K562 (cell line): ENCODE measurements around the gene WEE1. TPM values are rescaled to one million over a fixed set of nuclear protein-coding genes. Genes with fewer than 3 reads are reported as not detected.
A peak's percentile ranks its signal among the peaks of the same experiment; 100 is the strongest.

Source experiments
- BRF1 ChIP-seq: IDR thresholded peaks from 3 replicates; pipeline ENCODE4 v1.6.1; 2011; ENCODE audit warnings: borderline replicate concordance, mild to moderate bottlenecking; ENCODE audit not compliant: insufficient read length; ENCODE audit errors: extremely low read depth
- CUX1 ChIP-seq: fragments of 200-800 bp; sonication (Bioruptor generic); IDR thresholded peaks from 2 replicates; pipeline ENCODE4 v1.6.1; 2016; ENCODE audit warnings: missing genetic modification characterization, missing compliant biosample characterization
- EWSR1 ChIP-seq: fragments of 450-650 bp; IDR thresholded peaks from 2 replicates; pipeline ENCODE4 v1.6.1; 2018; ENCODE audit warnings: borderline replicate concordance, mild to moderate bottlenecking, low read depth, moderate library complexity; ENCODE audit not compliant: partially characterized antibody
- FOXJ2 ChIP-seq: fragments of 200-800 bp; sonication (Bioruptor generic); IDR thresholded peaks from 2 replicates; pipeline ENCODE4 v1.6.1; 2016; ENCODE audit warnings: missing genetic modification characterization, missing compliant biosample characterization
- HOXB6 ChIP-seq: fragments of 250-450 bp; sonication (Bioruptor Pico); IDR thresholded peaks from 2 replicates; pipeline ENCODE4 v1.5.1; 2022; ENCODE audit warnings: mild to moderate bottlenecking, borderline replicate concordance
- IRF2 ChIP-seq: sonication (generic); formaldehyde crosslinking; IDR thresholded peaks from 2 replicates; pipeline ENCODE4 v1.8.1; 2022; ENCODE audit warnings: mild to moderate bottlenecking, missing genetic modification reagents
- JUN ChIP-seq, 2 experiments: sonication (generic) in 1 of 2; formaldehyde crosslinking in 1 of 2; IDR thresholded peaks; 2 replicates each; pipeline versions ENCODE4 v1.6.1 to v1.8.0; 2012 to 2022; ENCODE audit warnings: borderline replicate concordance in 2 of 2, mild to moderate bottlenecking in 2 of 2, improper control_type of control experiment in 1 of 2, low read depth in 1 of 2, low read length in 1 of 2, missing genetic modification reagents in 1 of 2
- NELFE ChIP-seq: IDR thresholded peaks from 2 replicates; pipeline ENCODE4 v1.6.1; 2011; ENCODE audit warnings: mild to moderate bottlenecking; ENCODE audit not compliant: insufficient read depth, insufficient read length
- PURB ChIP-seq: sonication (generic); formaldehyde crosslinking; IDR thresholded peaks from 2 replicates; pipeline ENCODE4 v1.9.0; 2021; ENCODE audit warnings: low read depth, mild to moderate bottlenecking, missing genetic modification reagents
- THRB ChIP-seq: fragments of 450-650 bp; formaldehyde crosslinking; conservative IDR thresholded peaks from 2 replicates; pipeline ENCODE4 v1.4.0; 2022; ENCODE audit warnings: mild to moderate bottlenecking, missing genetic modification characterization
- ZNF121 ChIP-seq: sonication (generic); formaldehyde crosslinking; conservative IDR thresholded peaks from 2 replicates; pipeline ENCODE4 v1.8.0; 2022; ENCODE audit warnings: missing genetic modification reagents
- polyA plus RNA-seq, 8 experiments: library from polyadenylated mRNA; depleted of rRNA in 4 of 8; stranded (reverse) in 5 of 8; unstranded in 3 of 8; fragments of >200 nt; fragmentation: Nextera tagmentation in 2 of 8; fragmentation: Illumina TruSeq in 1 of 8; extraction: Ambion mirVana in 2 of 8; extraction: Trizol in 1 of 8; gene quantifications; 2 replicates each; pipeline versions ENCODE4 v1.2.1 to v1.2.3, GENCODE V29; 2011 to 2014; ENCODE audit warnings: inconsistent platforms in 1 of 8, missing spikeins in 1 of 8
- total RNA-seq, 7 experiments: library from RNA; depleted of rRNA in 6 of 7; stranded (reverse); fragments of >200 nt in 6 of 7; fragmentation: Illumina TruSeq in 2 of 7; extraction: Trizol in 2 of 7; gene quantifications; 2 replicates each; pipeline versions ENCODE4 v1.2.1 to v1.2.3, GENCODE V29; 2011 to 2021; ENCODE audit warnings: low replicate concordance in 1 of 7
- TF ChIP-seq, protein P1 (sequence below): sonication (generic); formaldehyde crosslinking; IDR thresholded peaks from 2 replicates; pipeline ENCODE4 v1.8.0; 2022; ENCODE audit warnings: missing genetic modification reagents, mild to moderate bottlenecking, borderline replicate concordance
- TF ChIP-seq, protein P2 (sequence below): fragments of 450-650 bp; IDR thresholded peaks from 2 replicates; pipeline ENCODE4 v1.6.1; 2018; ENCODE audit warnings: mild to moderate bottlenecking, low read depth; ENCODE audit not compliant: partially characterized antibody
- TF ChIP-seq, protein P3 (sequence below), 2 experiments: fragments of 450-650 bp; IDR thresholded peaks; 2 replicates each; pipeline ENCODE4 v1.6.1; 2016

Gene WEE1
- total and polyA plus RNA-seq, 9 of the 15 experiments (the other 6 are each of a cell fraction or from before 2014, with no cell fraction given): 21.9 to 99.0 (median 67.4) TPM

DNA sequence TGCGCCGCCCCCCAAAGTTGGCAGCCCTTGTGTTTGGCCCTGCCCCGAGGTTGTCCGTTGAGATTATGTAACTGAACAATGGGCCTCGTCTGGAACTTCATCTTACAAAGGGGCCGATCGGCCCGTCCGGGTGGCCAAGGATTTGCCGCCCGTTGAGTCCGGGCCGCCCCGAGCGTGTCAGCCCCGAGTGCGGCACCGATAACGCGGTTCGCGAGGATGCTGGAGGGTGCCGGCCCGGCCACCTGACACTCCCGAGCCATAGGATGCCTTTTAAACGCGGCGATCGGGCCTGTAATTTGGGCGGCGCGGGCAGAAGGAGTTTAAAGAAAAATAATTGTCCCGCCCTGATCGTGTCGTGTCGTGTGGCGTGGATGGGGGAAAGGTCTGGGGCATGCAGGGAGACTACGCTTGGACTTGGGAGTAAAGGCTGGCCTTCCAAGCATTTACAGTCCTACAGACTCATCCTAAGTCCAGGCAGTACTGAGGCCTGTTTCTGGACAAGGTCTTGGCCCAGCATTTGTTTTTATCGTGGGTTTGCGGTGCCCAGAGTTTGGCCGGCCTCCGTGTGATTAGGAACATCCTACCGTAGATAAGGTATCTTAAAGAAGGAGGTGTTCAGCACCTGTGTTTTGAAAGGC lies 1.3 kb downstream of the WEE1 start (continued):
- TF ChIP-seq, protein P1, sequence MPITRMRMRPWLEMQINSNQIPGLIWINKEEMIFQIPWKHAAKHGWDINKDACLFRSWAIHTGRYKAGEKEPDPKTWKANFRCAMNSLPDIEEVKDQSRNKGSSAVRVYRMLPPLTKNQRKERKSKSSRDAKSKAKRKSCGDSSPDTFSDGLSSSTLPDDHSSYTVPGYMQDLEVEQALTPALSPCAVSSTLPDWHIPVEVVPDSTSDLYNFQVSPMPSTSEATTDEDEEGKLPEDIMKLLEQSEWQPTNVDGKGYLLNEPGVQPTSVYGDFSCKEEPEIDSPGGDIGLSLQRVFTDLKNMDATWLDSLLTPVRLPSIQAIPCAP (CRISPR knock-in tag): no peak; the same call in 1 of the 2 replicates
- TF ChIP-seq FOXJ2 (tag): no peak
- no peak for TF ChIP-seq HOXB6
- no peak for TF ChIP-seq NELFE
- no peak for TF ChIP-seq THRB (CRISPR knock-in tag)
- no peak for TF ChIP-seq CUX1 (CRISPR knock-in tag)
- TF ChIP-seq IRF2: no peak
- 0 out of 2 replicates have a peak, but pooled peaks have one; percentile 8 for TF ChIP-seq ZNF121 (CRISPR knock-in tag)
- no peak for TF ChIP-seq EWSR1
- no peak for TF ChIP-seq BRF1
- TF ChIP-seq PURB (CRISPR knock-in tag): no peak
- TF ChIP-seq, protein P2, sequence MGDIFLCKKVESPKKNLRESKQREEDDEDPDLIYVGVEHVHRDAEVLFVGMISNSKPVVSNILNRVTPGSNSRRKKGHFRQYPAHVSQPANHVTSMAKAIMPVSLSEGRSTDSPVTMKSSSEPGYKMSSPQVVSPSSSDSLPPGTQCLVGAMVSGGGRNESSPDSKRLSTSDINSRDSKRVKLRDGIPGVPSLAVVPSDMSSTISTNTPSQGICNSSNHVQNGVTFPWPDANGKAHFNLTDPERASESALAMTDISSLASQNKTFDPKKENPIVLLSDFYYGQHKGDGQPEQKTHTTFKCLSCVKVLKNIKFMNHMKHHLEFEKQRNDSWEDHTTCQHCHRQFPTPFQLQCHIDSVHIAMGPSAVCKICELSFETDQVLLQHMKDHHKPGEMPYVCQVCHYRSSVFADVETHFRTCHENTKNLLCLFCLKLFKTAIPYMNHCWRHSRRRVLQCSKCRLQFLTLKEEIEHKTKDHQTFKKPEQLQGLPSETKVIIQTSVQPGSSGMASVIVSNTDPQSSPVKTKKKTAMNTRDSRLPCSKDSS: no peak
- no peak for TF ChIP-seq JUN (IDR thresholded peaks at IDR 0.05; ENCODE audit: borderline replicate concordance, low read depth, low read length)
- TF ChIP-seq JUN (CRISPR knock-in tag; IDR thresholded peaks at IDR 0.05; ENCODE audit: borderline replicate concordance): no peak
- TF ChIP-seq, protein P3, sequence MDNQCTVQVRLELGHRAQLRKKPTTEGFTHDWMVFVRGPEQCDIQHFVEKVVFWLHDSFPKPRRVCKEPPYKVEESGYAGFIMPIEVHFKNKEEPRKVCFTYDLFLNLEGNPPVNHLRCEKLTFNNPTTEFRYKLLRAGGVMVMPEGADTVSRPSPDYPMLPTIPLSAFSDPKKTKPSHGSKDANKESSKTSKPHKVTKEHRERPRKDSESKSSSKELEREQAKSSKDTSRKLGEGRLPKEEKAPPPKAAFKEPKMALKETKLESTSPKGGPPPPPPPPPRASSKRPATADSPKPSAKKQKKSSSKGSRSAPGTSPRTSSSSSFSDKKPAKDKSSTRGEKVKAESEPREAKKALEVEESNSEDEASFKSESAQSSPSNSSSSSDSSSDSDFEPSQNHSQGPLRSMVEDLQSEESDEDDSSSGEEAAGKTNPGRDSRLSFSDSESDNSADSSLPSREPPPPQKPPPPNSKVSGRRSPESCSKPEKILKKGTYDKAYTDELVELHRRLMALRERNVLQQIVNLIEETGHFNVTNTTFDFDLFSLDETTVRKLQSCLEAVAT (IDR thresholded peaks at IDR 0.05): peak; percentile 78 to 81; a peak in 2 of 4 replicates
